IMR-90 (cell line): ENCODE data around the gene FAM13B. TPM values are rescaled to one million over a fixed set of nuclear protein-coding genes. Genes with fewer than 3 reads are reported as not detected.
"Not testable (repeated sequence)": the region's sequence is repeated elsewhere in the genome, so short reads cannot be mapped to it uniquely, and the experiment has no call there.

ENCODE experiments used
- ATAC-seq: fragments of 200-7000 bp; cut with Tn5 transposase; 2 replicates; pipeline ENCODE4 v1.9.1; 2020; ENCODE audit warnings: low read depth, mild to moderate bottlenecking, moderate library complexity
- BruUV-seq: library from RNA; stranded (reverse); fragments of 400-500 nt; replicated peaks from 2 replicates; lab custom pipeline; 2021; lab: Mats Ljungman, UMichigan
- CTCF ChIA-PET: fragments of 300-600 bp; formaldehyde crosslinking; extraction: SDS; loops from one replicate; lab custom pipeline; 2021; ENCODE audit warnings: antibody characterized with exemption; lab: Yijun Ruan, JAX
- POLR2A ChIA-PET: fragments of 300-600 bp; sonication (Branson Sonifier 250); formaldehyde crosslinking; loops from one replicate; lab custom pipeline; 2022; ENCODE audit warnings: antibody characterized with exemption; ENCODE audit not compliant: unreplicated experiment; lab: Charles Lee
- DNase-seq: peaks from one replicate; pipeline ENCODE4 v3.0.0; 2013
- H2AFZ ChIP-seq: replicated peaks from 2 replicates; pipeline ENCODE3; 2013; ENCODE audit warnings: low read length, mild to moderate bottlenecking; ENCODE audit not compliant: poor library complexity
- H2AK5ac ChIP-seq: 2 replicates; pipeline ENCODE4 v1.6.1; 2013; ENCODE audit warnings: low read depth, low read length, inconsistent platforms
- H2AK9ac ChIP-seq: replicated peaks from 2 replicates; pipeline ENCODE3; 2013; ENCODE audit warnings: mild to moderate bottlenecking, low read depth, low read length, moderate library complexity; ENCODE audit not compliant: poor library complexity
- H2BK120ac ChIP-seq: 2 replicates; pipeline ENCODE4 v1.6.1; 2013; ENCODE audit warnings: low read depth, low read length, inconsistent platforms
- H2BK15ac ChIP-seq: 3 replicates; pipeline ENCODE4 v1.6.1; 2013; ENCODE audit warnings: low read depth, low read length, inconsistent platforms
- H2BK20ac ChIP-seq: 2 replicates; pipeline ENCODE4 v1.6.1; 2013; ENCODE audit warnings: low read depth, mild to moderate bottlenecking, inconsistent platforms, low read length, moderate library complexity
- H2BK5ac ChIP-seq: 2 replicates; pipeline ENCODE4 v1.6.1; 2013; ENCODE audit warnings: mild to moderate bottlenecking, low read depth, low read length, inconsistent platforms; ENCODE audit not compliant: poor library complexity, severe bottlenecking
- H3K14ac ChIP-seq: replicated peaks from 2 replicates; pipeline ENCODE4 v1.6.1; 2013; ENCODE audit warnings: low read depth, low read length, inconsistent platforms
- H3K18ac ChIP-seq: 2 replicates; pipeline ENCODE4 v1.6.1; 2013; ENCODE audit warnings: low read depth, low read length, control low read depth
- H3K23ac ChIP-seq: 2 replicates; pipeline ENCODE4 v1.6.1; 2013; ENCODE audit warnings: low read depth, low read length, inconsistent platforms
- H3K27ac ChIP-seq: 2 replicates; pipeline ENCODE4 v1.5.1; 2013; ENCODE audit warnings: mild to moderate bottlenecking, control low read depth, low read length; ENCODE audit not compliant: insufficient read depth
- H3K27me3 ChIP-seq: 2 replicates; pipeline ENCODE4 v1.6.1; 2013; ENCODE audit warnings: low read length; ENCODE audit not compliant: control insufficient read depth, insufficient read depth
- H3K36me3 ChIP-seq: 2 replicates; pipeline ENCODE4 v1.6.1; 2013; ENCODE audit warnings: low read length, mixed read lengths; ENCODE audit not compliant: control insufficient read depth, insufficient read depth
- H3K4ac ChIP-seq: 2 replicates; pipeline ENCODE4 v1.6.1; 2013; ENCODE audit warnings: low read depth, low read length, inconsistent platforms
- H3K4me1 ChIP-seq: 2 replicates; pipeline ENCODE4 v1.6.1; 2013; ENCODE audit warnings: low read length, mixed read lengths; ENCODE audit not compliant: control insufficient read depth, insufficient read depth
- H3K4me2 ChIP-seq: 2 replicates; pipeline ENCODE4 v1.6.1; 2013; ENCODE audit warnings: low read depth, mild to moderate bottlenecking, control low read depth, low read length, moderate library complexity
- H3K4me3 ChIP-seq: 2 replicates; pipeline ENCODE4 v1.5.1; 2013; ENCODE audit warnings: low read depth, mild to moderate bottlenecking, control low read depth, low read length, moderate library complexity; ENCODE audit not compliant: insufficient read depth
- H3K56ac ChIP-seq: 2 replicates; pipeline ENCODE4 v1.6.1; 2013; ENCODE audit warnings: low read length, inconsistent platforms; ENCODE audit not compliant: insufficient read depth; ENCODE audit errors: extremely low read depth
- H3K79me1 ChIP-seq, 2 experiments: 2 replicates each; pipeline ENCODE4 v1.6.1; 2013; ENCODE audit warnings: low read length in 2 of 2, inconsistent platforms in 1 of 2, low read depth in 1 of 2
- H3K9ac ChIP-seq: 2 replicates; pipeline ENCODE4 v1.6.1; 2013; ENCODE audit warnings: low read depth, low read length, control low read depth
- H3K9me1 ChIP-seq: 2 replicates; pipeline ENCODE4 v1.6.1; 2013; ENCODE audit warnings: low read length, inconsistent platforms; ENCODE audit not compliant: insufficient read depth
- H3K9me3 ChIP-seq: 2 replicates; pipeline ENCODE4 v1.6.1; 2013; ENCODE audit warnings: low read length; ENCODE audit not compliant: control insufficient read depth, insufficient read depth
- H4K20me1 ChIP-seq: 2 replicates; pipeline ENCODE4 v1.6.1; 2013; ENCODE audit warnings: low read length, inconsistent platforms; ENCODE audit not compliant: insufficient read depth
- H4K5ac ChIP-seq: 2 replicates; pipeline ENCODE4 v1.6.1; 2013; ENCODE audit warnings: mild to moderate bottlenecking, low read depth, low read length, control low read depth
- H4K8ac ChIP-seq, 2 experiments: 2 replicates each; pipeline ENCODE4 v1.6.1; 2013; ENCODE audit warnings: low read depth in 2 of 2, low read length in 2 of 2, control low read depth in 1 of 2, inconsistent platforms in 1 of 2
- H4K91ac ChIP-seq: 2 replicates; pipeline ENCODE4 v1.6.1; 2013; ENCODE audit warnings: low read depth, low read length, inconsistent platforms; ENCODE audit not compliant: insufficient read depth
- CEBPB ChIP-seq: IDR thresholded peaks from 2 replicates; pipeline ENCODE4 v1.6.1; 2012; ENCODE audit warnings: low read depth, low read length, improper control_type of control experiment
- MAFK ChIP-seq: IDR thresholded peaks from 2 replicates; pipeline ENCODE4 v1.6.1; 2012; ENCODE audit warnings: low read depth, low read length, improper control_type of control experiment
- POLR2A ChIP-seq: IDR thresholded peaks from 2 replicates; pipeline ENCODE4 v1.6.1; 2012; ENCODE audit warnings: mild to moderate bottlenecking, low read depth, low read length
- RAD21 ChIP-seq: IDR thresholded peaks from 2 replicates; pipeline ENCODE4 v1.6.1; 2012; ENCODE audit warnings: low read length, improper control_type of control experiment
- RFX5 ChIP-seq: IDR thresholded peaks from 2 replicates; pipeline ENCODE4 v1.8.0; 2012; ENCODE audit warnings: low read depth, mild to moderate bottlenecking, low read length, moderate library complexity
- SMC3 ChIP-seq: fragments of 150-350 bp; IDR thresholded peaks from 2 replicates; pipeline ENCODE4 v1.6.1; 2016; ENCODE audit warnings: low read depth, mild to moderate bottlenecking, antibody characterized with exemption, low read length, moderate library complexity
- WGBS, 2 experiments: methylation state at CpG; one replicate each; pipeline versions ENCODE4 v1.1.5 to v1.1.7; 2013; ENCODE audit warnings: missing lambda C conversion rate in 2 of 2; ENCODE audit not compliant: insufficient read length in 1 of 2; ENCODE audit errors: extremely low coverage in 2 of 2; 5-methylcytosine and 5-hydroxymethylcytosine counted together
- dilution Hi-C: fragments of 300-500 bp; cut with HindIII; formaldehyde crosslinking; loops from one replicate; pipeline ENCODE4 v1.14.3; 2018; ENCODE audit warnings: low sequenced_read_pairs; ENCODE audit not compliant: unreplicated experiment
- in situ Hi-C: fragments of 300-500 bp; cut with MboI; formaldehyde crosslinking; loops from 3 replicates; pipeline ENCODE4 v1.14.3; 2019; ENCODE audit warnings: low sequenced_read_pairs, inconsistent platforms, mixed read lengths
- intact Hi-C: fragments of 100-400 bp; cut with micrococcal nuclease; formaldehyde crosslinking; loops from 2 replicates; pipeline ENCODE4 v1.10.0; 2022
- polyA plus RNA-seq, 3 experiments: library from polyadenylated mRNA; depleted of rRNA; stranded (reverse); fragments of >200 nt; gene quantifications; 2 replicates each; pipeline ENCODE4 v1.2.3, GENCODE V29; 2012; ENCODE audit warnings: low replicate concordance in 1 of 3
- total RNA-seq: library from RNA; depleted of rRNA; stranded (reverse); fragments of >200 nt; gene quantifications from 2 replicates; pipeline ENCODE4 v1.2.3, GENCODE V29; 2012
- TF ChIP-seq, protein P1 (sequence below): conservative IDR thresholded peaks from 2 replicates; pipeline ENCODE4 v1.5.1; 2012; ENCODE audit warnings: mild to moderate bottlenecking, low read depth, low read length, improper control_type of control experiment
- TF ChIP-seq, protein P2 (sequence below): fragments of 150-350 bp; IDR thresholded peaks from 2 replicates; pipeline ENCODE4 v1.6.1; 2017; ENCODE audit warnings: mild to moderate bottlenecking, antibody characterized with exemption, low read length, low read depth

The FAM13B gene
- total and polyA plus RNA-seq, 2 of the 4 experiments (the other 2 are of a cell fraction): 14.6 to 15.1 TPM

DNA sequence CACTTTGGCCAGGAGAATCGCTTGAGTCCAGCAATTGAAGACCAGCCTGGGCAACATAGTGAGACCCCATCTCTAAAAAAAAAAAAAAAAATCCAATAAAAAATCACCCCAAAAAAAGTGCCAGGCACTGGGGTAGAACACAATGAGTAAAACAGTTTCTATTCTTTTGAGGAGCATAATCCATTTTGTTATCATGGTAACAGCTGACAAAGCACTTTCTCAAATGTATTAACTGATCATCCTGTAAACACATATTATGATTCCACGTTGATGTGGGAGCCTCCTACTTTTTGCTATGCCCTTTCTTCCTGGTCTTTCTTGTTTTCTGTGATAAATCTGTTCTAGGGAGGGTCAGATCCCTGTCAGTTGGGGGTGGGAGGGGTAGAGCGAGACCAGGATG, 20.7 kb upstream of the FAM13B start:
- no peak overlapping the region for H3K9ac ChIP-seq
- H3K4me1 ChIP-seq: no peaks in the 10 kb centered on the region
- H3K27ac ChIP-seq: no peak overlapping the region
- no peak overlapping the region for H3K18ac ChIP-seq
- H3K9me1 ChIP-seq: no peaks in the 10 kb centered on the region
- no peak overlapping the region for H4K91ac ChIP-seq
- no CpG with 5 or more reads among the region's 3 CpGs for WGBS, 2 experiments
- no peak overlapping the region for H3K4ac ChIP-seq
- ChIA-PET POLR2A (no interaction called here), CTCF (interaction anchor here (1.4 kb wide), 1 partner anchor 15 kb away, joined by 3 read pairs; no protein-coding TSS in a partner anchor)
- dilution Hi-C loops (no loop called here), in situ Hi-C loops (loop anchor here (25.0 kb wide), 1 partner anchor 416 kb away; no protein-coding TSS in a partner anchor), intact Hi-C loops (no loop called here)
- ATAC-seq (no peak), DNase-seq (no peak)
- H3K36me3 ChIP-seq: no peaks in the 10 kb centered on the region
- TF ChIP-seq, protein P1, sequence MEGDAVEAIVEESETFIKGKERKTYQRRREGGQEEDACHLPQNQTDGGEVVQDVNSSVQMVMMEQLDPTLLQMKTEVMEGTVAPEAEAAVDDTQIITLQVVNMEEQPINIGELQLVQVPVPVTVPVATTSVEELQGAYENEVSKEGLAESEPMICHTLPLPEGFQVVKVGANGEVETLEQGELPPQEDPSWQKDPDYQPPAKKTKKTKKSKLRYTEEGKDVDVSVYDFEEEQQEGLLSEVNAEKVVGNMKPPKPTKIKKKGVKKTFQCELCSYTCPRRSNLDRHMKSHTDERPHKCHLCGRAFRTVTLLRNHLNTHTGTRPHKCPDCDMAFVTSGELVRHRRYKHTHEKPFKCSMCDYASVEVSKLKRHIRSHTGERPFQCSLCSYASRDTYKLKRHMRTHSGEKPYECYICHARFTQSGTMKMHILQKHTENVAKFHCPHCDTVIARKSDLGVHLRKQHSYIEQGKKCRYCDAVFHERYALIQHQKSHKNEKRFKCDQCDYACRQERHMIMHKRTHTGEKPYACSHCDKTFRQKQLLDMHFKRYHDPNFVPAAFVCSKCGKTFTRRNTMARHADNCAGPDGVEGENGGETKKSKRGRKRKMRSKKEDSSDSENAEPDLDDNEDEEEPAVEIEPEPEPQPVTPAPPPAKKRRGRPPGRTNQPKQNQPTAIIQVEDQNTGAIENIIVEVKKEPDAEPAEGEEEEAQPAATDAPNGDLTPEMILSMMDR: no peak
- TF ChIP-seq RFX5: no peak
- TF ChIP-seq SMC3: no peak
- TF ChIP-seq POLR2A: no peak
- no peak for TF ChIP-seq RAD21
- TF ChIP-seq CEBPB: no peak
- TF ChIP-seq, protein P2, sequence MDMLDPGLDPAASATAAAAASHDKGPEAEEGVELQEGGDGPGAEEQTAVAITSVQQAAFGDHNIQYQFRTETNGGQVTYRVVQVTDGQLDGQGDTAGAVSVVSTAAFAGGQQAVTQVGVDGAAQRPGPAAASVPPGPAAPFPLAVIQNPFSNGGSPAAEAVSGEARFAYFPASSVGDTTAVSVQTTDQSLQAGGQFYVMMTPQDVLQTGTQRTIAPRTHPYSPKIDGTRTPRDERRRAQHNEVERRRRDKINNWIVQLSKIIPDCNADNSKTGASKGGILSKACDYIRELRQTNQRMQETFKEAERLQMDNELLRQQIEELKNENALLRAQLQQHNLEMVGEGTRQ: no peak
- TF ChIP-seq MAFK: peak; percentile 77
- H3K14ac ChIP-seq: no peak overlapping the region
- H3K56ac ChIP-seq: no peak overlapping the region
- H3K9me3 ChIP-seq: no peaks in the 10 kb centered on the region
- H4K20me1 ChIP-seq: no peaks in the 10 kb centered on the region
- H2BK5ac ChIP-seq: no peak overlapping the region
- H2BK15ac ChIP-seq: no peak overlapping the region
- H2AK9ac ChIP-seq: no peak overlapping the region
- no peak overlapping the region for H3K4me3 ChIP-seq
- no peak overlapping the region for H3K23ac ChIP-seq
- H2AK5ac ChIP-seq: no peak overlapping the region
- H3K27me3 ChIP-seq: peaks cover 11% of the 10 kb centered on the region
- H3K79me1 ChIP-seq: no peaks in the 10 kb centered on the region
- H4K5ac ChIP-seq: no peak overlapping the region
- H4K8ac ChIP-seq: no peak overlapping the region
- BruUV-seq: no TSS peak
- no peak overlapping the region for H3K4me2 ChIP-seq
- no peak overlapping the region for H2BK20ac ChIP-seq
- H2BK120ac ChIP-seq: no peak overlapping the region
- no peak overlapping the region for H2AFZ ChIP-seq

DNA sequence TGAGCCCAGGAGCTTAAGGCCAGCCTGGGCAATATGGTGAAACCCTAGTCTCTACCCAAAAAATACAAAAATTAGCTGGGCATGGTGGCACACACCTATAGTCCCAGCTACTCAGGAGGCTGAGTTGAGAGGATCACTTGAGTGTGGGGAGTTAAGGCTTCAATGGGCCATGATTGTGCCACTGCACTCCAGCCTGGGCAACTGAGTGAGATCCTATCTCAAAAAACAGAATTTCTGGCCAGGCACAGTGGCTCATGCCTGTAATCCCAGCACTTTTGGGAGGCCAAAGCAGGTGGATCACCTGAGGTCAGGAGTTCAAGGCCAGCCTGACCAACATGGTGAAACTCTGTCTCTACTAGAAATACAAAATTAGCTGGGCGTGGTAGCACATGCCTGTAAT, 19.8 kb upstream of the FAM13B start:
- H3K4me1 ChIP-seq, H3K9me3 ChIP-seq, H2AK5ac ChIP-seq, H2BK120ac ChIP-seq, H2AK9ac ChIP-seq, H2BK5ac ChIP-seq, DNase-seq, H2BK20ac ChIP-seq, H3K9me1 ChIP-seq, H3K23ac ChIP-seq, H4K91ac ChIP-seq, intact Hi-C loops, H2BK15ac ChIP-seq, BruUV-seq, H3K18ac ChIP-seq, POLR2A ChIA-PET, H4K5ac ChIP-seq, ATAC-seq, H3K56ac ChIP-seq, H3K4me3 ChIP-seq, H2AFZ ChIP-seq, H3K4ac ChIP-seq, H4K20me1 ChIP-seq, H3K14ac ChIP-seq, H3K27ac ChIP-seq, H3K79me1 ChIP-seq, H3K36me3 ChIP-seq, H4K8ac ChIP-seq, dilution Hi-C loops, H3K9ac ChIP-seq, H3K4me2 ChIP-seq: not testable (repeated sequence)
- CTCF ChIA-PET: interaction anchor here (0.6 kb wide), 2 partner anchors 217 to 392 kb away, joined by 3 read pairs; no protein-coding TSS in a partner anchor
- no CpG with 5 or more reads among the region's 1 CpG for WGBS, 2 experiments
- H3K27me3 ChIP-seq: peaks cover 11% of the 10 kb centered on the region
- in situ Hi-C loops: loop anchor here (25.0 kb wide), 1 partner anchor 415 kb away; no protein-coding TSS in a partner anchor
